Measurements from ENCODE around the gene ZC3H12C.

Gene ZC3H12C

GRCh38 chr11:110152199-110152598 lies 59.0 kb downstream of the ZC3H12C start:
- DNase-seq (ENCODE audit: low spot score) = no peak

- DNase-seq (ENCODE audit: low spot score) = no peak
These were observed 60.3 kb downstream of the ZC3H12C start for GRCh38 chr11:110153474-110153873.

- no peak for DNase-seq (ENCODE audit: low spot score)
These were observed 63.3 kb downstream of the ZC3H12C start for GRCh38 chr11:110156503-110156902.

DNA sequence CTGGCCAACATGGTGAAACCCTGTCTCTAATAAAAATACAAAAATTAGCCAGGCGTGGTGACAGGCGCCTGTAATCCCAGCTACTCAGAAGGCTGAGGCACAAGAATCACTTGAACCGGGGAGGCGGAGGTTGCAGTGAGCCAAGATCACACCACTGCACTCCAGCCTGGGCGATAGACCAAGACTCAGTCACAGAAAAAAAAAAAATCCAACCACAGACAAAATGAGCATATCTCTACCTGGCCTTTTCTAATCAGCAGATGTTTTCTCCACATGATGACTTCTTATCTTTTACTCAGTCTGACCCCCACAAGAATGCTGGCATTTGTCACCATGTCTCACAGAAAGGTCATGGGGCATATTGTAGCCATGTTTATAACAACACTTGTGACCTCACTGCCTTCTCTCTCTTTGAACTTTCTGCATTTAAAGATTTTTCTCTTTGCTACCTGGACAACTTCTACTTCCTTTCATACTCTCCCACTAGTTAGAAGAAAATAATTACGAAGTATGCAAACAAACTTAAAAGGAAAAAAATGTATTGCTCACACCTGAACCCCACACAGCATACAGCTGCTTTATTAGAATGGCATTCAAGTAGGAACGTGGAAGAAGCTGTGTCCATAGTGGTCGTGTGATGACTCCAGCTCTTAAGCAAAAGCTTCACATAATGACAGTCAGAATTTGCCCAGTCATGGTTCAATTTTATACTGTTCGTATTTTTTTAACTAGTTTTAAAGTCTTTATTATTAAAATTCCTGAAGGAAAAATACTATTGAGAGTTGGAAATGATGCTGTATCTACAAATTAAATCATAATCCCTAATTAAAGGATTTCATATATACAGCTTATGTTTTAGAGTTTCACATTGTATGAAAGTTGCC lies 65.4 kb downstream of the ZC3H12C start:
- no peak for DNase-seq (ENCODE audit: low spot score)

GRCh38 chr11:110159476-110159875 lies 66.3 kb downstream of the ZC3H12C start:
- DNase-seq (ENCODE audit: low spot score) = no peak

GRCh38 chr11:110160016-110160415 lies 66.8 kb downstream of the ZC3H12C start:
- DNase-seq (ENCODE audit: low spot score) = no peak

DNA sequence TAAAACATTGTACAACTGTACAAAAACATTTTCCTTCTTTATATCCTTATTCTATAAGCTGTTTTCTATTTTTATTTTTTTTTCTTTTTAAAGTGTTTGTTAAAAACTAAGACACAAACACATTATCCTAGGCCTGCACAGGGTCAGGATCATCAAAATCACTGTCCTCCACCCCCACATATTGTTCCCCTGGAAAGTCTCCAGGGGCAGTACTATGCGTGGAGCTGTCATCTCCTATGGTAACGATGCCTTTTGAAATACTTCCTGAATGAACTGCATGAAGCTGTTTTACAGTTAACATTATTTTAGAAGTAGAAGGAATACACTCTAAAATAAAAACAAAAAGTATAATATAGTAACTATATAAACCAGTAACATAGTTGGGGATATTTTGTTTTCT lies 67.2 kb downstream of the ZC3H12C start:
- DNase-seq (ENCODE audit: low spot score) = no peak

DNA sequence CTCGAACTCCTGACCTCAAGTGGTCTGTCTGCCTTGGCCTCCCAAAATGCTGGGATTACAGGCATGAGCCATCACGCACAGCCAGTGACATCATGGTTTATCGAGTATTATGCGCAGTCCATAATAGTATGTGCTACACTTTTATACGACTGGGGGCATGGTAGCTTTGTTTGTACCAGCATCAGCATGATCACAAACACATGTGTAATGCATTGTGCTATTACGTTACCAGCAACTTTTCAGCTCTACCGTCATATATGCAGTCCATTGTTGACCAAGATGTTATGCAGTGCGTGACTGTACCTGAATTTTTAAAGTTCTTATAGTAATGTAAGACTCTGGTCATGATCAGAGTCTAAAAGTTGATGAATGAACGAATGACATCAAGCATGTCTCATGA lies 67.9 kb downstream of the ZC3H12C start:
- DNase-seq (ENCODE audit: low spot score) = no peak

- no peak for DNase-seq (ENCODE audit: low spot score)
These were observed 69.0 kb downstream of the ZC3H12C start for GRCh38 chr11:110162216-110162615.

DNA sequence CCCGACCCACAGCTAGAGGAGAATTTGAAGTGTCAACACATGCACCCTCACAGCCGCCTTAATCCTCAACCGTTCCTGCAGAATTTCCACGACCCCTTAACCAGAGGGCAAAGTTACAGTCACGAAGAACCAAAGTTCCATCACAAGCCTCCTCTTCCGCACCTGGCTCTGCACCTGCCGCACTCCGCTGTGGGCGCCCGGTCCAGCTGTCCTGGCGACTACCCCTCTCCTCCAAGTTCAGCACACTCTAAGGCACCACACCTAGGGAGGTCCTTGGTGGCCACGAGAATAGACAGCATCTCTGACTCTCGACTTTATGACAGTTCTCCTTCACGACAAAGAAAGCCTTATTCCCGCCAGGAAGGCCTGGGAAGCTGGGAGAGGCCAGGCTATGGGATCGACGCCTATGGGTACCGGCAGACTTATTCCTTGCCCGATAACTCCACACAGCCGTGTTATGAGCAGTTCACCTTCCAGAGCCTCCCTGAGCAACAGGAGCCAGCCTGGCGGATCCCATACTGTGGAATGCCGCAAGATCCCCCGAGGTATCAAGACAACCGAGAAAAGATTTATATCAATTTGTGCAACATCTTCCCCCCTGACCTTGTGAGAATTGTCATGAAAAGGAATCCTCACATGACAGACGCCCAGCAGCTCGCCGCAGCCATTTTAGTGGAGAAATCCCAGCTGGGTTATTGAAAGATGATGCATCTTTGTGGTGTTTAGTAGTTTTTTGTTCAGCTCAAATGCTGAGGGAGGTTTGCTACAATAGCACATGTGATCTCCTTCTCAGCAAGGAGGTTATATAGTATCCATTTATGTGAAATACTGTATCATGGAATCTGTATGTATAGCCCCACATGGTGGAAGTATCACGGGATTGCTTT lies 72.1 kb downstream of the ZC3H12C start:
- DNase-seq (ENCODE audit: low spot score) = no peak

DNA sequence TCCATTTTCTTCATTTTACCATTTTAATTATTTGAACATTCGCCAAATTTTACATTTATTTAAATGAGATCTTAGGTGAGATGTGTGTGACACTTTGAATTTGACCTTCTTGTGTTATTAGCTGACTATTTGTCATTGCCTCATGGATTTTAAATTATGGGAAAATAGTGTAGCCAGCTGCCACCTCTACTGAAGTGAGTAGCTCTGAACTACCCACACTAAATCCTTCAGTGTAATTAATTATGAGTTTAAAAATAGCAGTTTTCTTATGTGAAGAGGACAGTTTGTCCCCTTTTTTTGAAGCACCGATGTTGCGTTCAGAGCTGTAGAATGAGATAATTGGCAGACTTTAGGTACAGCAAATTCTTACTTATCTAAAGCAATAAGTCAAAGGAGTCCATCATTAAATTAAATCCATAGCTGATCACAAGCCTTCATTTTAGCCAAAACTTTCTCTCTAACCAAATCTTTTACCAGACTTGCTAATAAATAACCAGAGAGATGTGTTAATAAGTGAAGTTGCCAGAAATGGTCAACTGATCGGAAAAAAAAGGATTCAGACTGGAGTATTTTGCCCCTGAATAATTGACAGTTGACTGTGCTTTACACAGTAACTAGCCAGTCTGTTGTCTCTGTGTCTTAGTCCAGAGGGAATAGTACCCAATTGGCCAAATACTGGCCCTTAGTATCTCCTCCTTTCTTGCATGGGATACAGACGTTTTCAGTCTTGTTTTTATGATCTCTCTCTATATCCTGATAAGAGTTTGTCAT lies 75.0 kb downstream of the ZC3H12C start:
- no peak for DNase-seq (ENCODE audit: low spot score)

GRCh38 chr11:110169738-110170137 lies 76.5 kb downstream of the ZC3H12C start:
- no peak for DNase-seq (ENCODE audit: low spot score)

GRCh38 chr11:110172468-110173065 lies 79.4 kb downstream of the ZC3H12C start:
- DNase-seq (ENCODE audit: low spot score) = no peak

GRCh38 chr11:110173811-110174644 lies 80.8 kb downstream of the ZC3H12C start:
- peak; percentile 75 for DNase-seq (ENCODE audit: low spot score)

- no peak for DNase-seq (ENCODE audit: low spot score)
These were observed 81.6 kb downstream of the ZC3H12C start for GRCh38 chr11:110174645-110175310.

DNA sequence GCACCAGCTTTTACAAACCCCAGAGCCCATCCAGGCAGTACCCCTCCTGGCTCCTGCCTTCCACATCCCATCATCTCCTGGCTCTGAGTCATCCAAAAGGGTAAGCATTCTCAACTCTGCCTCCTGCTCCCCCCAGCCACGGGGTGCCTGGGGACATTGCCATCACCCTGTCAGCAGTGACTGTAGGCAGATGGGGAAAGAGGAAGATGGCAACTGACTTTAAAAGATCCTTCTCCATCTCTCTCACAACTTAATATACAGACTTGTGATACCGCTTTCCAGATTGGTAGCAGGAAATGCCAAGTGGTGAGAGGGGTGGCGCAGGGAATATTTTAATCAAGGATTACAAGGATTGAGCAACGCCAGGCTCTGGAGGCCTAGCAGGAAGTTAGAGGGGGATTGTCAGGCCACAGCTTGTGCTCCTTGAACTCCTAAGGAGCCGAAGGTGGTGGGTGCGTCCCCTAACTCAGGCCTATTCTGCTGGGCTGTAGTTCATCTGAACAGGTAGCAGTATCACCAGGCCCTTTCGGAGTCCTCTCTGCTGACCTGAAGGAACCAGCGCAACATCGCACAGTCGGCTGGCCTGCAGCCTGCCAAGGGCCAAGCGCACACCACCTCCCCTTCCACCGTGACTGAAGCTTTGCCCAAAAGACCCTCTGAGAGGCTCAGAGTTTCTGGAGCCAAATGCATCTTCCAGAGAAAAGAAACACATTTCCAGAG lies 83.3 kb downstream of the ZC3H12C start:
- DNase-seq (ENCODE audit: low spot score) = no peak

DNA sequence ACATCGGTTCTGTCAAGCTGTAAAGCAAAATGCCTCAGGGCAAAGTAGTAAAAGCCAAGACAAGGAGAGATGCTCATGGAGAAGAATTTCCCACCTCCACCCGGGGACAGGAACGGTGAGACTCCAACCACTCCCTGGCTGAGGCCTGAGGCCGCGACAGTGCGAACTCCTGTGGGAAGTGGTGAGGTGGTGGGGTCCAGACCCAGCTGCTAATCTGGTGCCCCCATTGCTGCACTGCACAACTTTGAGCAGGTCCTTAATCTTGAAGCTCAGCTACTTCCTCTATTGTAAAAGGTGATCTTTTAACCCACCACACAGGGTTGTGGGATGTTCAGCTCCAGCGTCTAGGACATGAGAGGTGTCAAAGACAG lies 83.9 kb downstream of the ZC3H12C start:
- DNase-seq (ENCODE audit: low spot score) = no peak

DNA sequence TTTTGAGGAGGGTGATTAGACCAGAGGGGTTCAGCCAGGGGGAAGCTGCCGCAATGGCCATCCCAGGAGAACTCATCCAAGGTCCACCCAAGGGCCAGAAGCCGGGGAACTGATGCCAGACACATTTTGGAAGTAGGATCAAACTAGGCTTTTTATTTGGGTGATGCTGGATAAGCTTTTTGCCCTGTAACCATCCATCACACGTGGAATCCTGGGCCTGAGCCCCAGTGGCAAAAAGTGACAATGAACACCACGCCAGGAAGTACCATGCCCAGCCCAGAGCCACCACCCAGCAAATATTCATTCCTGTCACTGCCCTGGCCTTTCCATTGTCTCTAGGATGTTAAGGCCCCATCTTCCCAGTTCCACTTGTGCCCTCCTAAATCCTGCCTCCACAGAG lies 85.9 kb downstream of the ZC3H12C start:
- DNase-seq (ENCODE audit: low spot score) = no peak

GRCh38 chr11:110182886-110183285 lies 89.7 kb downstream of the ZC3H12C start:
- no peak for DNase-seq (ENCODE audit: low spot score)

DNA sequence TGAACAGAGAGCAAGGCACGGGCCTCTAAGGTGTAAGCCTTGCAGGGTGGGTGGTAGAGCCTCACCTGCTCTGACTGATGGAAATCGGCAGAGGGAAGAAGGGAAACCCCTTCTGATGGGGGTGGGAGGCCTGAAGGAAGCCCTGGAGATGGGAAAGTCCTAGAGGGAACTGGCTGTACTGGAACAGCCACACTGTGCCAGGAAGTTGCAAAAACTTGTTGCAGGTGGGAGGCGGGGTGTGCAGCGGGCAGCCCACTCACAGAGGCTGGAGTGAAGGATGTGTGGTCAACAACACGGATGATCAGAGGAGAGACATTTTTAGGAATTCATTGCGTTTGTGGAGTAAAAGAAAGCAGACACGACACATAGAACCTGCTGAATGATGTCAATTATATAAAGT lies 91.3 kb downstream of the ZC3H12C start:
- no peak for DNase-seq (ENCODE audit: low spot score)

All from iPS-NIHi11 (cell line).